Heart right ventricle (tissue), 16 donors: ENCODE measurements around the gene ATG16L2. TPM values are rescaled to one million over a fixed set of nuclear protein-coding genes. Genes with fewer than 3 reads are reported as not detected.

Experiments
- ATAC-seq, 8 donors: fragments of 200-7000 bp; cut with Tn5 transposase; one replicate each; pipeline ENCODE4 v1.9.1; 2020; ENCODE audit warnings: mild to moderate bottlenecking in 8 of 8, moderate library complexity in 8 of 8, moderate number of reproducible peaks in 1 of 8
- DNase-seq, 2 donors: peaks; one replicate each; pipeline ENCODE4 v3.0.0-alpha.2; 2020
- H3K27ac ChIP-seq, 10 donors: fragments of 200-600 bp; sonication (generic) in 2 of 10; one replicate each; pipeline versions ENCODE4 v1.5.0 to v1.8.0; 2020 to 2022; ENCODE audit warnings: mild to moderate bottlenecking in 3 of 10
- H3K27me3 ChIP-seq, 7 donors: fragments of 200-600 bp; one replicate each; pipeline ENCODE4 v1.8.0; 2021 to 2022; ENCODE audit warnings: mild to moderate bottlenecking in 2 of 7
- H3K36me3 ChIP-seq, 9 donors: fragments of 200-600 bp; sonication (generic) in 1 of 9; one replicate each; pipeline versions ENCODE4 v1.5.0 to v1.8.0; 2020 to 2022; ENCODE audit warnings: mild to moderate bottlenecking in 2 of 9
- H3K4me1 ChIP-seq, 9 donors: fragments of 200-600 bp; sonication (generic) in 1 of 9; one replicate each; pipeline versions ENCODE4 v1.5.0 to v1.8.0; 2020 to 2022; ENCODE audit warnings: mild to moderate bottlenecking in 4 of 9
- H3K4me3 ChIP-seq, 10 donors: fragments of 200-600 bp; sonication (generic) in 2 of 10; one replicate each; pipeline versions ENCODE4 v1.5.0 to v1.8.0; 2020 to 2022; ENCODE audit warnings: mild to moderate bottlenecking in 7 of 10, moderate library complexity in 2 of 10
- H3K9me3 ChIP-seq, 11 donors: fragments of 200-600 bp in 10 of 11; sonication (generic) in 2 of 11; one replicate each; pipeline versions ENCODE4 v1.5.0 to v1.8.0; 2013 to 2022; ENCODE audit warnings: mild to moderate bottlenecking in 2 of 11, control low read depth in 1 of 11, moderate library complexity in 1 of 11
- CTCF ChIP-seq, 9 donors: fragments of 200-600 bp; sonication (generic) in 2 of 9; IDR thresholded peaks; one replicate each; pipeline versions ENCODE4 v1.5.0 to v1.8.0; 2021 to 2022; ENCODE audit warnings: antibody characterized with exemption in 9 of 9, mild to moderate bottlenecking in 5 of 9, moderate library complexity in 1 of 9
- WGBS, 2 donors: extraction: QIAGEN DNeasy Blood & Tissue Kit; methylation state at CpG; one replicate each; pipeline ENCODE4 v1.1.7; 2013; ENCODE audit warnings: inconsistent platforms in 1 of 2; 5-methylcytosine and 5-hydroxymethylcytosine counted together
- intact Hi-C, 10 donors: fragments of 100-400 bp; cut with DNase I; formaldehyde crosslinking; loops; one replicate each; pipeline versions ENCODE4 v1.11.1 to v1.14.2; 2022
- polyA plus RNA-seq, 2 donors: library from polyadenylated mRNA; stranded (reverse); fragments of 200-250 nt; gene quantifications; one replicate each; pipeline ENCODE4 v1.2.3, GENCODE V29; 2013
- total RNA-seq, 10 donors: library from RNA; stranded (reverse); fragmentation: NEBNext Ultra II Directional in 3 of 10; extraction: Animal tissue kit (Norgen Biotek cat#: 25700) in 3 of 10; gene quantifications; one replicate each; pipeline versions ENCODE4 v1.2.1 to v1.2.4, GENCODE V29; 2021 to 2023
- donor health status: Arrhythmogenic right ventricular cardiomyopathy.
- donor health status: ischemic (EF 13 %, LVEDD 7.1; RV severe dilation, severe dysfunction).
- donor health status: healthy with polysubstance abuse.
- donor health status: DM: no; HTN: yes; CAD: no.
- donor health status: DM: no; HTN: no; CAD: no.
- donor health status: ischemic (EF 25% LVEDD 6.9; RV normal size, moderate dysfunction).
- donor health status: ischemic (EF 25% LVEDD 5.7; RV mildly dilated, moderate dysfunction).
- donor health status: healthy.
- donor health status: DM: yes; HTN: yes; CAD: no.
- donor health status: Ischemic cardiomyopathy.
- donor health status: ischemic (EF 35%, LVEDD 5.7; RV mildly dilated, moderate dysfunction).
- donor health status: nonischemic (EF 11% LVEDD 7.7; RV severe dilation, severe dysfunction).
- donor health status: DM: yes; HTN: yes; CAD: no.
- donor health status: PGD.
- donor health status: ischemic (EF 29% LVEDD 5.4; RV normal size, mild dysfunction).
- donor health status: nonischemic (EF 23%, LVEDD 6.1; RV moderate dilation, normal function).

The ATG16L2 gene
- total and polyA plus RNA-seq, 12 donors: 8.0 to 66.9 (median 12.3) TPM

- H3K27ac ChIP-seq: peak overlapping the region in 9 of 10 donors; percentile 26 to 77 (median 57)
- H3K27me3 ChIP-seq: peaks cover 0 to 8% (median 0%) of the 10 kb centered on the region in 7 donors
- WGBS, 2 donors: 53 to 65% methylated on average over 7 of the region's 7 CpGs
- intact Hi-C loops: loop anchor here in 1 of 10 donors (5.0 kb wide), 1 partner anchor 630 kb away; no protein-coding TSS in a partner anchor
- no peaks in the 10 kb centered on the region for H3K9me3 ChIP-seq
- ATAC-seq (peak; percentile 31 to 67 (median 48)), DNase-seq (peak; percentile 51 to 67)
- no peaks in the 10 kb centered on the region for H3K36me3 ChIP-seq
- H3K4me3 ChIP-seq: no peak overlapping the region
- H3K4me1 ChIP-seq: peaks cover 14 to 72% (median 53%) of the 10 kb centered on the region in 9 donors
- TF ChIP-seq CTCF (IDR thresholded peaks at IDR 0.05): no peak
These were observed 37.1 kb upstream of the ATG16L2 start for GRCh38 chr11:72776844-72777754.

- Histone ChIP-seq H3K36me3 (no peaks in the 10 kb centered on the region), H3K4me1 (peaks cover 14 to 69% (median 51%) of the 10 kb centered on the region in 9 donors), H3K27ac (peak overlapping the region in 9 of 10 donors; percentile 26 to 77 (median 57)), H3K9me3 (no peaks in the 10 kb centered on the region), H3K4me3 (no peak overlapping the region), H3K27me3 (peaks cover 0 to 8% (median 0%) of the 10 kb centered on the region in 7 donors)
- no peak for TF ChIP-seq CTCF (IDR thresholded peaks at IDR 0.05)
- ATAC-seq (no peak), DNase-seq (no peak)
- intact Hi-C loops: loop anchor here in 1 of 10 donors (5.0 kb wide), 1 partner anchor 631 kb away; no protein-coding TSS in a partner anchor
- WGBS, 2 donors: 65 to 78% methylated on average over 5 of the region's 5 CpGs
These were observed 36.4 kb upstream of the ATG16L2 start for GRCh38 chr11:72777755-72778278.

GRCh38 chr11:72778535-72779494, 35.4 kb upstream of the ATG16L2 start:
- H3K9me3 ChIP-seq: no peaks in the 10 kb centered on the region
- no peaks in the 10 kb centered on the region for H3K36me3 ChIP-seq
- H3K4me3 ChIP-seq: no peak overlapping the region
- H3K27me3 ChIP-seq: peaks cover 0 to 8% (median 0%) of the 10 kb centered on the region in 7 donors
- peaks cover 11 to 59% (median 42%) of the 10 kb centered on the region in 9 donors for H3K4me1 ChIP-seq
- TF ChIP-seq CTCF (IDR thresholded peaks at IDR 0.05): no peak
- WGBS, 2 donors: 95% methylated on average over 7 of the region's 7 CpGs
- DNase-seq: no peak
- intact Hi-C loops: loop anchor here in 1 of 10 donors (5.0 kb wide), 1 partner anchor 632 kb away; no protein-coding TSS in a partner anchor
- no peak for ATAC-seq
- no peak overlapping the region for H3K27ac ChIP-seq
